ES-I3 (cell line): Measurements from ENCODE around the gene CLEC4G.

ENCODE experiments used
- H3K36me3 ChIP-seq: 2 replicates; pipeline ENCODE4 v1.6.1; 2013; ENCODE audit warnings: mild to moderate bottlenecking, low read length, control low read depth, moderate library complexity; ENCODE audit not compliant: insufficient read depth
- H3K4me1 ChIP-seq: 2 replicates; pipeline ENCODE4 v1.6.1; 2013; ENCODE audit warnings: mild to moderate bottlenecking, control low read depth, low read length; ENCODE audit not compliant: insufficient read depth
- H3K9ac ChIP-seq: 2 replicates; pipeline ENCODE4 v1.6.1; 2013; ENCODE audit warnings: low read depth, mild to moderate bottlenecking, low read length, moderate library complexity
- H3K9me3 ChIP-seq: 2 replicates; pipeline ENCODE4 v1.6.1; 2013; ENCODE audit warnings: mild to moderate bottlenecking, low read length, moderate library complexity; ENCODE audit not compliant: control insufficient read depth, insufficient read depth

Gene CLEC4G

DNA sequence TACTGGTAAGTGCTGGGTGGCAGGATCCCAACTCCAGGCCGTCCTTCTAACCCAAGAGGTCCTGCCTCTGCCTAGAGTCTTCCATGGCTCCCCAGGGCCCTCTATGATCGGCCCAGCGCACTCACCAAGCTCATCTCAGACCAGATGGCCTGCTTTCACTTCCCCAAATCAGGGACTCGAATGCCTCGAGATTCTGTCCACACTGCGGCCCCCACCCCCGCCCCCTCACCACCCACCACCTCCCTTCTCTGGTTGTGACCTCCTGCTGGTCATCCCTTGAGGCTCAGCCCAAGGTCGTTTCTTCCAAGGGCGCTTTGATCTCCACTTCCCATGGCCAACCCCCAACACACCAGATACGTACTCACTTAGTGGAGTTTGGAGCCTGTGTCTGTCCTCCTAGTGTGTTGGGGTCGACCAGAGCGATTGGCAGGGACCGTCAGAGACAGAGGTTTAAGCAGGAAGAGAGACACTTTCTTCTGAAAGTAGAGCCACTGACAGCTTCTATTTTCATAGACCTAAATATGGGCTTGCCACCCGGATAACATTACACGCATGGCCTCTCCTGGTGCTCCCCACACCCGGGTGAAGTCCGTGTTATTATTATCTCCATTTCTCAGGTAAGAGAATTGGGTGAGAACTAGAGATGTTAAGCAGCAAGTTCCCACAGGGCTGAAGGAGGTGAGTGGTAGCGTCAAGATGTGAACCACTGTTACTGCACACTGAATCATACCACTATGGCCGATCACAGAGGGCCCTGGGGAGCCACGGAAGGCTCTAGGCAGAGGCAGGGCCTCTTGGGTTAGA is 30.1 kb downstream of the CLEC4G start, which contains the start of gene FCER2:
TSS of gene FCER2 (minus strand) at position 478 of the 804 bp plus-strand sequence. CDS start 2,371 bp downstream, outside the sequence.
- Histone ChIP-seq H3K36me3 (no peaks in the 10 kb centered on the region), H3K9ac (no peak within 1 kb of the TSS), H3K9me3 (no peaks in the 10 kb centered on the region), H3K4me1 (no peaks in the 10 kb centered on the region)

DNA sequence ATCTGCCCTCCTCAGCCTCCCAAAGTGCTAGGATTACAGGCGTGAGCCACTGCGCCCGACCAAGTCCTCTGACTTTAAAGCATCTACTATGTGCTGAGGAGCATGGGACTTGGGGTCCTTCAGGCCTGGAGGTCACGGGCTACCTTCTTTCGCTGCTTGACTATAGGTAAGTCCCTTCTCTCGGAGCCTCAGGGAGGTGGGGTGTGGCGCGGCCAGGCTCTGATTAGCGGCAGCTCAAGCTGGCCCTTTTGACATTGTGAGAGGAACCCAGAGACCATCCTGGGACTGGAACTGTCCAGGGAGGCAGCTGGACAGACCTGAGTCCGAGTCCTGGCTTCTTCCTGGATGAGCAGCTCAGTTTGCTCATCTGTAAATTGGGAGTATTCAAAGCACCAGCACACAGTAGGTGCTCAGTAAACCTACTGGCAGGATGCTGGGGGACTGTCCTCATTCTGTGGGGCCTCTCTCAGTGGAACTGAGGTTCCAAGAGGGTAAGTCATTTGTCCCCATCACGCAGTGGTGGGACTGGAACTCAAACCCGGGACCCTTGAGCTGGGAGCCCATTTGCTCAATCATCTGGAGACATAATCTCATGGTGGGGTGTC is 30.8 kb downstream of the CLEC4G start:
- H3K9ac ChIP-seq: no peak overlapping the region
- H3K4me1 ChIP-seq: no peaks in the 10 kb centered on the region
- no peaks in the 10 kb centered on the region for H3K36me3 ChIP-seq
- no peaks in the 10 kb centered on the region for H3K9me3 ChIP-seq

DNA sequence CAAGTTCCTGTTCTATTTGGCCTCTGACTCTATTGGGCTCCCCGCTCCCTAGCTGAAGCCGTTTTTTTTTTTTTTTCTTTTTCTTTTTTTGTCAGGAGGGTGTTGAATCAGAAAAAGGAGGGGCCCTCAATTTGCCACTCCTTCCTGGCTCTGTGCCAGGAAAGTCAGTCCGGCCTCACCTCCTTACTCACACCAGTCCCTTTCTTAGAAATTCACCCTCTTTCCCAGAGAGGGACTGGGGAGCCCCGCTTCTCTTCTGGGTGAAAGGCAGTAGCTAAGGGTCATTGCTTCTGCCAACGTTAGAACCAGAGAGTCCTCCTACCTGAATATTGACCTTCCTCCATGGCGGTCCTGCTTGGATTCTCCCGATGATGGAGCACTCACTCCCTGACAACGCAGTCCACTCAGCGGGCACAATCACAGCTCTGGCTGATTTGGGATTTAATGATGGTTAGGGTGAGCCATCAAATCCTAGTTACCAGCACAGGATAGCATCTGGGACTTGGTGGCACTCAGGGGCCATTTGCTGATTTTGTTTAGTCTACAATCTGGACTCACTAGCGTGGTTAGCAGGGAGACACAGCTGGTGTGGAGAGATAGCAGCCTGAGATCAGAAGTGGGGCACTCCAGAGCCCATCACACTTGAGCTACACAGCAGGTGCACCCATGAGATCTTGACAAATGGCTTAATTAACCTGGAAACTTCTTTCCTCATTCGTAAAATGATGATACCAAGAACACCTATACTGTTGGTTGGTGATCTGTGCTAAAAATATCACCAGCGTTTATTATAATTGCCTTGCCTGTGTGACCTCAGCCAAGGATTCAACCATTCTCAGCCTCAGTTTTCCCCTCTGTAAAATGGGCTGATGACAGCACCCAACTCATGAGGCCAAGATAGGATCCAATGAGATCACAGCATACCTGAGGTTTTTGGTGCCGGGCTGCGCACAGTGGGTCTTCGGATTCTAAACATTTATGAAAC is 32.2 kb downstream of the CLEC4G start:
- H3K9ac ChIP-seq: no peak overlapping the region
- H3K4me1 ChIP-seq: no peaks in the 10 kb centered on the region

DNA sequence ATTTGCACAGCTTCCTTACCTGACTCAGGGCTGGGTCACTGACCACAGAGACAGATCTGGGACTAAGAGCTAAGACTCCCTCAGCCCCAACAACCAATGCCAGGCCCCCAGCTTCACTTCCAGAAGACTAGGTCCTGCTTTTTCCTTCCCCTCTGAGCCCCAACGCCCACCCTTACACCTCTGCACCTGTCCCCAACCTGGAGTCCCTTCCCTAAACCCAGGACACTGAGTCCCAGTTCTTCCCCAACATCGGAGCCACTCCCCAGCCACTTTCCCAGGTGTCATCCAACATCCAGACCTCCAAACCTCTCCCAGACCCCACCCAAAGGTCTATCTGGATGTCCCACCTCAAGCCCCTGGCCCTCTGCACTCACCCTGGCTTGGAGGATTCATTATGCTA is 32.9 kb downstream of the CLEC4G start:
- Histone ChIP-seq H3K9ac (no peak overlapping the region), H3K9me3 (no peaks in the 10 kb centered on the region), H3K36me3 (no peaks in the 10 kb centered on the region), H3K4me1 (no peaks in the 10 kb centered on the region)

More for the DNA sequence above, 32.2 kb downstream of the CLEC4G start:
- Histone ChIP-seq H3K36me3 (no peaks in the 10 kb centered on the region), H3K9me3 (no peaks in the 10 kb centered on the region)

DNA sequence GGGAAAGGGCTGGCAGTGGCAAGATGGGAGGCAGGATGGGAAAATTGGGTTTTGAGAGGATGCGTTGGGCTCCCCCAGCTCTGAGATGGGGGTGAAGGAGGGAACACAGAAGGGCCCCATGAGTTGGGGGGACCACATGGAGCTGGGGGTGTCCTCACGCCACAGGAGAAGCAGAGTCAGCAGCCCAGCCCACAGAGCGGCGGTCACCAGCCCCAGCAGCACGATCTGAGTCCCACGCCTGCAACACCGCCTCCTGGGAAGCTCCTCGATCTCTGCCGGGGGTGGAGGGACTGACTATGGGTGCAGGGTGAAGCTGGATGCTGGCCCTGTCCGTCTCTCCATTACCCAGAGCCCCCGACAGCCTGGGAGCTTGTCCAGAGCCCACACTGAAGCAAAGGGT is 33.3 kb downstream of the CLEC4G start:
- Histone ChIP-seq H3K9ac (no peak overlapping the region), H3K36me3 (no peaks in the 10 kb centered on the region), H3K4me1 (no peaks in the 10 kb centered on the region), H3K9me3 (no peaks in the 10 kb centered on the region)

DNA sequence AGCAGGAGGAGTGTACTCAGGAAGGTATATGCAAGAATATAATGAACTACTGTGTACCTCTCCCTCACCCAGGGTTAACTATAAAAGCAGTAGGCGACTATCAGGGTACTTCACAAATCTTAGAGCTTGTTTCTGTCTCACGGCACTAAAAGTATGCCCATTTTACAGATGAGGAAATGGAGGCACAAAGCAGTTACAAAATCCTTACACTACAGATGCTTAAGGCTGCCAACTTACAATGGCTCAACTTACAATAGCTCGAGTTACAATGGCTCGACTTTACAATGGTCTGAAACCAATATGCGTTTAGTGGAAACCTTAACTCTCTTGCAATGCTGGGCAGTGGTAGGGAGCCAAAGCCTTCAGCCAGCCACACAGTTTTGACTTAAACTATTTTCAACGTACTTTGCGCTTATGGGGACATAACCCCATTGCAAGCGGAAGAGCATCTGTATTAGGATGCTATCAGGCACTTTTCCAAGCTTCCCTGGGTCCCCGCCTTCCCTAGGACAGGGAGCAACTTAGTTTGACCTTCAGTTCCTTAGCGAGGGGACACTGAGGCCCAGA is 34.1 kb downstream of the CLEC4G start:
- no peaks in the 10 kb centered on the region for H3K36me3 ChIP-seq
- no peak overlapping the region for H3K9ac ChIP-seq
- H3K4me1 ChIP-seq: no peaks in the 10 kb centered on the region
- no peaks in the 10 kb centered on the region for H3K9me3 ChIP-seq

DNA sequence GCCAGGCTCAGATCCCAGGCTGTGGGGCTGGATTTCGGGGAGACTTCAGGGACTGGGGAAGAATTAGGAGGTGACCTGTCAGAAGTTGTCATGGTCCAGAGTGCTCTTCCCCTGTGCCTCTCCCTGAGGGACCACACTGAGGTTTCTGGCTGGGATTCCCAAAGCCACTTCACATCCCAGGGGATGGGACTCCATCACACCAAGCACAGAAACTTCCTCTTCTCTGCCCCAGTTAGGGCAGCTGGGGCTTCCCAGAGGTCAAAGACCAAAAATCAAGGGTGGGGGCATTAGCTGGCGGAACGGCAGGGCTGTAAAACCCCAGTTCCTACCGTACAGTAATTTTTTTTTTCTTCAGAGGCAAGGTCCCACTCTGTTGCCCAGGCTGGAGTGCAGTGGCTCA is 37.4 kb downstream of the CLEC4G start:
- Histone ChIP-seq H3K9ac (no peak overlapping the region), H3K4me1 (no peaks in the 10 kb centered on the region), H3K9me3 (no peaks in the 10 kb centered on the region), H3K36me3 (no peaks in the 10 kb centered on the region)

DNA sequence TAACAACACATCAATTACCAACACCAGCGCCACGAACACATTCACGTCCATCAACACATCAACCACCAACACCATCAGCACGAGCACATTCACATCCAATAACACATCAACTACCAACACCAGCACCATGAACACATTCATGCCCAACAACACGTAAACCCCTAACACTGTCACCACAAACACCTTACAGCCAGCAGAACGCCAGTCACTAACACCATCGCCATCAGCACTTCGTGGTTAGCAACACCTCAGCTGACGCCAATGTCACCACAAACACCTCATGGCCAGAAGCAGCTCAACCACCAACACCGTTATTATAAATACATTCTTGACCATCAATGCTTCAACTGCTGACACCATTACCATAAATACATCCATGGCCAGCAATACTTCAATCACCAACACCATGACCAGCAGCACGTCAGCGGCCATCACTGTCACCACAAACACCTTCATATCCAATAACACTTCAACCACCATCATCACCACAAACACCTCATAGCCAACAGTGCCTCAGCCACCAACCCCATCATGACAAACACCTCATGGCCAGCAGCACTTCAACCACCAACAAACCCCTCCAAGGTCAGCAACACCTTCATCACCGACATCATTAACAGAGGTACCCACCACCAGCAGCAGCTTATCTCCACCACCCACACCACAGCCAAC is 39.4 kb downstream of the CLEC4G start:
- Histone ChIP-seq H3K9ac (no peak overlapping the region), H3K9me3 (no peaks in the 10 kb centered on the region), H3K36me3 (no peaks in the 10 kb centered on the region), H3K4me1 (no peaks in the 10 kb centered on the region)

DNA sequence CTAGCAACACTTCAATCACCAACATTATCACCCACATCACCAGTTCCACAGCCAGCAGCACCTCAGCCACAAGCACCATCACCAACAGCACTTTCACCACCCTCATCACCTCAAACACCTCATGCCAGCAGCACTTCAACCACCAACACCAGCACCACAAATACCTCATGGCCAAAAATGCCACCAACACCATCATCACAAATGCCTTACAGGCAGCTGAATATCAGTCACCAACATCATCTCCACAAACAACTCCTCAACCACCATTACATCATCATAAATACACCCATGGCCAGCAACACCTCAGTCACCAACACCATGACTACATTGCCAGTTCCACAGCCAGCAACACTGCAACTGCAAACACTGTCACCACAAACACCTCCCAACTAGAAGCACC is 40.4 kb downstream of the CLEC4G start:
- Histone ChIP-seq H3K9me3 (no peaks in the 10 kb centered on the region), H3K36me3 (no peaks in the 10 kb centered on the region), H3K9ac (no peak overlapping the region), H3K4me1 (no peaks in the 10 kb centered on the region)

DNA sequence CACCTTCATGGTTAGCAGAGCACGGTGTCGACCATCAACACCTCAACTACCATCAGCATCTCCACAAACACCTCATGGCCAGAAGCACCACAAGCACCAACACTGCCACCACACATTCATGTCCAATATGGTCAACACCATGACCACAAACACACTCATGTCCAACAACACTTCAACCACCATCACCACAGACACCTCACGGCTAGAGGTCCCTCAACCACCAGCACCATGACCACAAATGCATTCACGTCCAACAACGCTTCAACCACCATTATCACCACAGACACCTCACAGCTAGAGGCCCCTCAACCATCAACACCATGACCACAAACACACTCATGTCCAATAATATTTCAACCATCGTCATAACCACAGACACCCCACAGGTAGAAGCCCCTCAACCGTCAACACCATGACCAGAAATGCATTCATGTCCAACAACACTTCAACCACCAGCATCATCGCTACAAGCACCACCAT is 41.1 kb downstream of the CLEC4G start:
- no peaks in the 10 kb centered on the region for H3K9me3 ChIP-seq
- H3K9ac ChIP-seq: no peak overlapping the region
- H3K4me1 ChIP-seq: no peaks in the 10 kb centered on the region
- no peaks in the 10 kb centered on the region for H3K36me3 ChIP-seq

DNA sequence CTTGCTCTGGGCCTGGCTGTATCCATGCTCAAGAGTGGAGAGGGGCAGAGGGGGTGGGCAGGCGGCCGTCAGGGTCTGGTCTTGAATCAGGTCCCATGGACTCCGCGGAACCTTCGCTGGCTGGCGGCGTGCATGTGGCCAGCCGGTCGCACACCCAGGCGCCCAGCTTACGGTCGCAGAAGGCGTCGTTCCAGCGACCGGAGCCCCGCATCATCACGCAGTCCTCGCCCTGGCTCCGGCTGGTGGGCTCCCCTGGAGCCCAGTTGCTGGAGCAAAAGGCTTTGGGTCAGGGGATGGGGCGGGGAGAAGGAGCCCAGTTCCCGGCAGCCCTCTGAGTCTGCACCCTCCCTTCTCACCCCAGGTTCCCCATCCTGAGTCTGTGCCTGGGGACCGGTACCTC is 42.7 kb downstream of the CLEC4G start:
- no peaks in the 10 kb centered on the region for H3K4me1 ChIP-seq
- H3K9ac ChIP-seq: no peak overlapping the region
- H3K9me3 ChIP-seq: no peaks in the 10 kb centered on the region
- H3K36me3 ChIP-seq: no peaks in the 10 kb centered on the region

DNA sequence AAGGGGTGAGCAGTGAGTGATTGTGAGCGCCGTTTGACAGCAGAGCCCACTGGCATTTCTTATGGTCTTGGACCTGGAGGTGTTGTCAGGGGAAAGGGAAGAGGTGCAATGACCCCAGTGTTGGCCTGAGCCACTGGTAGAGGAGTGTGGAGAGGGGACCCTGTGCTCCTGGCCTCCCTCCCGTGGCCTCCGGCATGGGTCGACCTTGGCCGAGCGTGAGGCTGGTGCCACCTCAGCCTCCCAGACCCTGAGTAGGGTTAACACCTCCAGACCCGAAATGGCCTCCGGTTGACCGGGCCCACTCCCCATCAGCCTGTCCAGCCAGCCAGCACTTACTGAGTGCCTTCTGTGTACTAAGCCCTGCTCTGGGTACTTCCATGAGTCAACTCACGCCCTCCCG is 44.7 kb downstream of the CLEC4G start:
- no peaks in the 10 kb centered on the region for H3K9me3 ChIP-seq

DNA sequence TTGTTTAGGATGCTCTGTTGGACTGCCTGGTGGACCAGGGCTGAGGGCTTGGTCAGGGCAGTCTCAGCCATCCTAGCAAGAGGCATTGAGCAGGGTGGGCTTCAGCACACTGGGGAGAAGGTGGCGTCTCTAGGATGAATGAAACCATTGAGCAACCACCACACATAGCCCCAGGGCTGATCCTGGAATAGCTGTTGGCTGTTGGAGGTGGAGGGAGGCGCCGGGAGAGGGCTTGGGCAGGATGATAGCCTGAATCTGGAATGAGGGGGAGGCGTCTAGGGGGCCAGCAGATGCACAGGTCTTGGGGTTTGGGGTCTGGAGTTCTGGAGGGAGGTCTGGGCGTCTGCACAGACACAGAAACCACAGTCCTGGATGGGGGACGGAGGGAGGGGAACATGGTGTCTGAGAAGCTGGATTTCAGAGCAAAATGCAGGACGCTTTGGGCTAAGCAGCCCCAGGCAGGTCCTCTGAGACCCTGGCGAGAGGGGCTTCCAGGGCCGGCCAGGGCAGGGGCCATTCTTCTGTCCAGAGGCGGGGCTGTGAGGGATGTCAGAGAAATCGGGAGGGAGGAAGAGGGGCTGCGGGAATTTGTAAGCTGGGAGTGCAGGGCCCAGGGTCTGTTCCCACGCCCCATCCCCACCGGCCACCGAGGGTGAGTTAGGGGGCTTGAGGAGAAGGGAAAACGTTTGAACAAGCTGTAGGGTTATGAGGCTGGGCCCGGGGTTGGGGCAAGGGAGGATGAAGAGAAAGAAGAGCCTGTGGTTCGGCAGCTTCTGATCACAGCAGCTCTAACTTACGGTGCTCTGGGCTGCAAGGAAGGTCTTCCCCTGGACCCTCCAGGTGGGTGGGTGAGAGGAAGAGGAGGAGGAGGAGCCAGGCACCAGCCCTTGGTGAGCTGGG is 46.1 kb downstream of the CLEC4G start:
- peak overlapping the region; percentile 20; the same call in 1 of the 2 replicates for H3K9ac ChIP-seq

More for the DNA sequence above, 44.7 kb downstream of the CLEC4G start:
- H3K36me3 ChIP-seq: no peaks in the 10 kb centered on the region; the same call in 1 of the 2 replicates
- no peak overlapping the region for H3K9ac ChIP-seq
- H3K4me1 ChIP-seq: no peaks in the 10 kb centered on the region

More for the DNA sequence above, 46.1 kb downstream of the CLEC4G start:
- H3K36me3 ChIP-seq: no peaks in the 10 kb centered on the region; the same call in 1 of the 2 replicates
- no peaks in the 10 kb centered on the region for H3K4me1 ChIP-seq
- no peaks in the 10 kb centered on the region for H3K9me3 ChIP-seq
